ENCODE results near the gene SUCLG2. TPM values are rescaled to one million over a fixed set of nuclear protein-coding genes. Genes with fewer than 3 reads are reported as not detected.

Gene SUCLG2
- total RNA-seq, 2 donors from 2014 or later, result 43.8 to 48.1 TPM

DNA sequence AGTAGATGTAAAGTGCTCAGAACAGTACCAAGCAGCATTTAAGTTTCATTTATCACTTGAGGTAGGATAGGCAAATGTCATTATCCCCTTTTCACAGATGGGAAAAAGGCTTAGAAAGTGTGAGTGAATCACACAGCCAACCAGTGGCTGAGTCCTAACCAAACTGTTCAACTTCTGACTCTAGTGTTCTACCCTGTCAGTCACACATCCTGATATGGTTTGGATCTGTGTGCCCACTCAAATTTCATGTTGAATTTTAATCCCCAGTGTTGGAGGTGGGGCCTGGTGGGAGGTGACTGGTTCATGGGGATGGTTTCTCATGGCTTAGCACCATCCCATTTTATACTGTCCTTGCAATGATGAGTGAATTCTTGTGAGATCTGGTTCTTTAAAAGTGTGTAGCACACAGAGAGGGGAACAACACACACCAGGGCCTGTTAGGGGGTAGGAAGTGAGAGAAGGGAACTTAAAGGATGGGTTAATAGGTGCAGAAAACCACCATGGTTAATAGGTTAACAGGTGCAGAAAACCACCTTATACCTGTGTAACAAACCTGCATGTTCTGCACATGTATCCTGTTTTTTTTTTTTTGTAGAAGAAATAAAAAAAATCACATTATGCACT, 304.7 kb downstream of the SUCLG2 start:
- DNase-seq (no peak), ATAC-seq (no peak)
- Mint-ChIP-seq H3K4me1 (peaks cover 2% of the 10 kb centered on the region), H3K27ac (no peak overlapping the region), H3K36me3 (ENCODE audit: low read depth) (no peaks in the 10 kb centered on the region), H3K4me3 (no peak overlapping the region), H3K27me3 (no peaks in the 10 kb centered on the region)
- H3K9me3 ChIP-seq (ENCODE audit: control insufficient read depth, low read length, poor library complexity, severe bottlenecking), result peaks cover under 1% of the 10 kb centered on the region

- DNase-seq (no peak), ATAC-seq (no peak)
- H3K36me3 Mint-ChIP-seq (ENCODE audit: low read depth), result no peaks in the 10 kb centered on the region
- no peak overlapping the region for H3K4me3 Mint-ChIP-seq
- peaks cover 4% of the 10 kb centered on the region for H3K9me3 ChIP-seq (ENCODE audit: control insufficient read depth, low read length, poor library complexity, severe bottlenecking)
- no peaks in the 10 kb centered on the region for H3K27me3 Mint-ChIP-seq
- H3K4me1 Mint-ChIP-seq, result no peaks in the 10 kb centered on the region
- no peak overlapping the region for H3K27ac Mint-ChIP-seq
Measured at GRCh38 chr3:67346081-67346480, 308.3 kb downstream of the SUCLG2 start.

DNA sequence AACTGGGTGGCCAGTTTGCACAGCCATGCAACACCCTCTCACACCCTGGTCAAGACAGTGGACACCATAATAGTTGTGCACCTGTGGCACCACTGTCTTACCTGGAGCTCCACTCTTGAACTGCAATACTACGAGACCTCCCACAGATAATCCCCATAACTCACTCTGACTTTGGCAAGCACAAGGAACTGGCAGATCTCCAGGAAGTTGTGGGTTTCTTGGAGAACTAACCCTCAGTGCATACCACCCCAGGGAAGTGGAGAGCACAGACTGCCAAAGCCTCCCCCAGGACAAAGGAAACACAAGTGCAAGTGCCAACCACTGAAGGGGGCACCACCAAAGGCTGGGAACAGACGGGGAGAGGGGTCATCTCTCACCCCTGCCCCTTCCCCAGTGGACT, 318.6 kb downstream of the SUCLG2 start:
- DNase-seq (no peak), ATAC-seq (no peak)
- H3K27me3 Mint-ChIP-seq, result no peaks in the 10 kb centered on the region
- H3K4me3 Mint-ChIP-seq, result no peak overlapping the region
- H3K4me1 Mint-ChIP-seq, result no peaks in the 10 kb centered on the region
- H3K27ac Mint-ChIP-seq, result no peak overlapping the region
- H3K36me3 Mint-ChIP-seq (ENCODE audit: low read depth), result no peaks in the 10 kb centered on the region
- H3K9me3 ChIP-seq (ENCODE audit: control insufficient read depth, low read length, poor library complexity, severe bottlenecking), result no peaks in the 10 kb centered on the region

DNA sequence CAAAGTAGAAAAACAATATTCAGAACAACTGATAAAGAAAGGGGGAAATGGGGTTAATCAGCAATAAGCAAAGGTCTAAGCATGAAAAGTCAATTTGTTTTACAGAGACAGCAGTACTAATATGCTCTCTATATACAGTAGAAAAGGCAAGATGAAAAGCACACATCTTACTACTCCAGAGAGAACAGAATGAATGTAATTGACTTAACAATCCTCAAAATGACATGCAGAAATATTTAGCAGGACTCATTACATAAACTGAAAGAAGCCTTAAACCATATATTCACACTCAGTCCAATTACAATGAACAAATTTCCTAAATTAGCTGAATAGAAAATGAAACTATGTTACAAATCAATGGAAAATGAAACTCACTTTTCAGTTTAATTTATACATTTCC, 319.8 kb downstream of the SUCLG2 start:
- H3K36me3 Mint-ChIP-seq (ENCODE audit: low read depth), result no peaks in the 10 kb centered on the region
- no peaks in the 10 kb centered on the region for H3K9me3 ChIP-seq (ENCODE audit: control insufficient read depth, low read length, poor library complexity, severe bottlenecking)
- no peaks in the 10 kb centered on the region for H3K27me3 Mint-ChIP-seq
- H3K27ac Mint-ChIP-seq, result no peak overlapping the region
- ATAC-seq (no peak), DNase-seq (no peak)
- no peaks in the 10 kb centered on the region for H3K4me1 Mint-ChIP-seq
- H3K4me3 Mint-ChIP-seq, result no peak overlapping the region

GRCh38 chr3:67329358-67329757, 325.1 kb downstream of the SUCLG2 start:
- Mint-ChIP-seq H3K4me1 (no peaks in the 10 kb centered on the region), H3K4me3 (no peak overlapping the region), H3K27me3 (no peaks in the 10 kb centered on the region), H3K27ac (no peak overlapping the region), H3K36me3 (ENCODE audit: low read depth) (no peaks in the 10 kb centered on the region)
- ATAC-seq (no peak), DNase-seq (no peak)
- no peaks in the 10 kb centered on the region for H3K9me3 ChIP-seq (ENCODE audit: control insufficient read depth, low read length, poor library complexity, severe bottlenecking)

- no peaks in the 10 kb centered on the region for H3K9me3 ChIP-seq (ENCODE audit: control insufficient read depth, low read length, poor library complexity, severe bottlenecking)
- DNase-seq (no peak), ATAC-seq (no peak)
- Mint-ChIP-seq H3K27ac (no peak overlapping the region), H3K4me1 (no peaks in the 10 kb centered on the region), H3K36me3 (ENCODE audit: low read depth) (no peaks in the 10 kb centered on the region), H3K4me3 (no peak overlapping the region), H3K27me3 (no peaks in the 10 kb centered on the region)
Measured at GRCh38 chr3:67327582-67327981, 326.8 kb downstream of the SUCLG2 start.

DNA sequence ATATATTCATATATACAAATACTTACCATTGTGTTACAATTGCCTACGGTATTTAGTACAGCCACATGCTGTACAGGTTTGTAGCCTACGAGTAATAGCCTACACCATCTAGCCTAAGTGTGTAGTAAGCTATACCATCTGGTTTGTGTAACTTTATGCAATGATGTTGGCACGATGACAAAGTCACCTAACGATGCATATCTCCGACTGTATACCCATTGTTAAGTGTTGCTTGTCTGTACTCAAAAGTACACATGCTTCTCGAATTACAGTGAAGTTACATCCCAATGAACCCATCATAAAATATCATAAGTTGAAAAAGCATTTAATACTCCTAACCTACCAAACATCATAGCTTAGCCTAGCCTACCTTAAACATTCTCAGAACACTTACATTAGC, 329.2 kb downstream of the SUCLG2 start:
- H3K9me3 ChIP-seq (ENCODE audit: control insufficient read depth, low read length, poor library complexity, severe bottlenecking), result no peaks in the 10 kb centered on the region
- no peak for ATAC-seq
- no peak for DNase-seq
- Mint-ChIP-seq H3K27me3 (no peaks in the 10 kb centered on the region), H3K4me3 (no peak overlapping the region), H3K36me3 (ENCODE audit: low read depth) (no peaks in the 10 kb centered on the region), H3K4me1 (no peaks in the 10 kb centered on the region), H3K27ac (no peak overlapping the region)
